GM18868 (cell line): Measurements from ENCODE around the gene KRTAP3-3.
"Not testable (repeated sequence)": the region's sequence is repeated elsewhere in the genome, so short reads cannot be mapped to it uniquely, and the experiment has no call there.

Experiments
- ATAC-seq: cut with Tn5 transposase; IDR thresholded peaks from one replicate; pipeline ENCODE4 v1.9.1; 2021; ENCODE audit warnings: mild to moderate bottlenecking, moderate library complexity; ENCODE audit not compliant: unreplicated experiment

The KRTAP3-3 gene

DNA sequence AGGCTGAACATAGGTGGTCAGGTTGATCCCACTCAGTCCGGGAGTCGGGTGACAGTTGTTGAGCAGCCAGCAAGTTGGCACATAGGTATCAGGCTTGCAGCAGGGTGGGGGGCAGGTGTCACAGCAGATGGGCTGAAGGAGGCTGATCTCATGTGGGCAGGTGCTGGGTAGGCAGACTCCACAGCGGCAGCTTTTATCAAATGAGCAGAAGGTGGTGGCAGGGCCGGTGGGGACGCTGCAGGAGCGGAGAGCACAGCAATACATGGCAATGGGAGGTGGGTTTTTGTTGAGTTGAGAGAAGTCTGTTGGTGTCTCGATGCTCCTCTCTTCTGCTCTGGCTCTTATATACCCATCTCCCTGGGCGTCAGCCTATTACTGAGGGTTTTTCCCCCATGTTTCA, 14.8 kb upstream of the KRTAP3-3 start, which contains the start of gene KRTAP3-1:
TSS of gene KRTAP3-1 (minus strand) at position 318 of the 400 bp plus-strand sequence. CDS start at position 264, 54 bp downstream.
- ATAC-seq: no peak

DNA sequence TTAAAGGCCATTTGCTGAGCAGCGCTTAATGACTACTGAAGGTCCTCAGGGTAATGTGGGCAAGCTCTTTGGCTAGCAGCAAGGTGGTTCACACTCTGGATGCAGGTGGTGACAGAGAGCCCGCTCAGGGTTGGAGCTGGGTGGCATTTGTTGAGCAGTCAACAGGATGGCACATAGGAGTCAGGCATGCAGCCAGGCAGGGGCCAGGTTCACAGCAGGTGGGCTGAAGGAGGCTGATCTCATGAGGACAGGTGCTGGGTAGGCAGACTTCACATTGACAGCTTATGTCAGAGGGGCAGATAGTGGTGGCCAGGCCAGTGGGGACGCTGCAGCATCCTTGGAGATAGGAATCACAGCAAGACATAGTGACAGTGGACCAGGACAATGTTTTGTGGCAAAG, 10.4 kb upstream of the KRTAP3-3 start:
- no peak for ATAC-seq

DNA sequence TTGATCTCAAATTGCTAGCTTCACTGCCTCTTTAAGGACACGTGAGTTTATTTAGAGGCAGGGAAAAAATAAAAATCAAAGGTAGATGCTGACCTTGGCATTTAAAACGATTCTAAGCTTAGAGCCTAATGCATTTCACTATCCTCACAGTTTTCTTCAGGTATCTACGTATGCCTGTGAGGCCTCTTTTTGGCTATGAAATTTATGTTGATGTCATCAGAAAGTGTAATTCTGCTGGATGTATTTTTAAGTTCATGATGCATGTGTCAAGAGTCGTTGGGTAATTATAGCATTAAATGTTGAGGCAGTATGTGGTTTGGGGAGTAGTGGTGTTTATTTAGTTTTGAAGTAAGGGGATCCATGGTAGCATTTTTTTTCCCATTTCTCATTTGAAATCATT, 10.0 kb upstream of the KRTAP3-3 start:
- no peak for ATAC-seq

DNA sequence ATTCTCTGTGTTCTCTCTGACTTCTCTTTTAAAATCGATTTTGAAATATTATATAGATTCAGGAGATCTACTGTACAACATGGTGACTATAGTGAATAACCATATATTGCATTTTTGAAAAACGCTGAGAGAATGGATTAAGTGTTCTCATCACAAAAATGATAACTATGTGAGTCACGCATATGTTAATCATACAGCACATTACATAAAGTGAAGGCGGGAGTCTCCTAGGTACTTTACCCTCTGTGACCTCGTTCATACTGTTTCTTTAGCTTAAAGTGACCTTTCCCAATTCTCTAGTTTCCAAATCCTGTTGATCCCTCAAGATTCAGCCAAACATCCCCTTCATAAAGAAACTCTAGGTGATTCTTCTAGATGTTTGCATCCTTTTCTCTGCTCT, 8.8 kb upstream of the KRTAP3-3 start:
- ATAC-seq: no peak

DNA sequence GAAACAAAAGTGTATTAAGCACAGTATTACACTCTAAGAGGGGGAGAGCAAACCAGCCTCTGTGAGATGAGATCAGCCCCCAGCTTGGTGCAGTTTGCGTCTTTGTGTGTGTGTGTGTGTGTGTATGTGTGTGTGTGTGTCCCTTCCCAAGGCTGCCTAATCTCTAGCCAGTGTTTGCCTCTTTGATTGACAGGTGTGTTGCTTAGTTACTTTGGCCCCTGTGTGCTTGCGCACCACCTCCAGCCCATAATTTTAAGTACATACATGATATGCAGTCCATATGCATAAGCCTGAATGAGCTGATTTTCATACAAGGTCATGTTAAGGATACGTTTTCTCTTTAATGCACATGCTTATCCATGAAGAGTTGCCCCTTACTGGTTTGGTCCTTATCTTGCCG, 7.8 kb upstream of the KRTAP3-3 start:
- no peak for ATAC-seq

DNA sequence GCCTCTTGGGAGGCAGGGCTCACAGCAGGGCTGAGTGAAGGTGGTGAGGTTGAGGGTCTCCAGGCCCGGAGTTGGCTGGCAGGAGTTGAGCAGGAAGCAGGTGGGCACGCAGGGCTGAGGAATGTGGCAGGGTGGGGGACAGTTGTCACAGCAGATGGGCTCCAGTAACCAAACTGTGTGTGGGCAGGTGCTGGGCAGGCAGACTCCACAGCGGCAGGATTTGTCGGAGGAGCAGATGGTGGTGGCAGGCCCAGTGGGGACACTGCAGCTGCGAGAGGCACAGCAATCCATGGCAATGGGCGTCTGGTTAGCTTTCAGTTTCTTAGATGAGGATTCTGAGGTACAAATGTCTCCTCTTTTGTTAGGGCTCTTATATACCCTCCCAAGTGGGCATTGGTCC, 5.6 kb upstream of the KRTAP3-3 start, which contains the start of gene KRTAP3-2:
TSS of gene KRTAP3-2 (minus strand) at position 344 of the 400 bp plus-strand sequence. CDS start at position 291, 53 bp downstream.
- not testable (repeated sequence) for ATAC-seq

DNA sequence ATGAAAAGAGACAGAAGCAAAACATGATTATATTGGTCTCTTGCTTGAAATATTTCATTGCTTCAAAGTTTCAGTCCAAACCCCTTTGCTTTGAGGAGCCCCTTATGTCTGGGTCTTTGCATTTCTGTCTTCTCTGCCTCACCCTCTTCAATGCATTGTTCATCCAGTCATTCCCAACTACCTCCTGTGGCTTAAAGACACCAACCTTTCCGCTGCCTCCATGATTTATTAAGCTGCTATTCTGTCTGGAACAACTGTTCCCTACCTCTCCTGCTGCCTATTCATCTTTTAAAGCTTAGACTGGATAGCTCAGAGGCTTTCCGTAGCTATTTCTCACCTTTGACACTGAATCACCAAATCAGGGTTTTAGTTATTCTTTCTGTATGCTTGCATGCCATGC, 3.4 kb upstream of the KRTAP3-3 start:
- no peak for ATAC-seq

DNA sequence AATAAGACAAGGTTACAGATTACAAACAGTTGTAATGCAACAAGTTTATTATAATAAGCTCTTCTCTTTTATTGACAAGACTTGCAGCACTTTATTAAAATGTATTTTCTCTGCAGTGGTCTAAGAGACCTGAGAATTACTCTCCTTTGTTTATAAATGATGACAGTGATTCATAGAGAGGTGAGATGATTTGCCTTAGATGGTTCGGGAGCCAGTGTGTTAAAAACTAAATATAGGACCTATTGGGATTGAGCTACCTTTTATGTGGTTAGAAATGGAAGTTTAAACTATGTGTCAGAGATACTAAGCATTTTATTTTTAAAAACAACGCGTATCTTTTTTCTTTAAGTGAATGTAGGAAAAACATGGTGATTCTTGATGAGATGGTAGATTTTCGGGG, 2.9 kb upstream of the KRTAP3-3 start:
- no peak for ATAC-seq

DNA sequence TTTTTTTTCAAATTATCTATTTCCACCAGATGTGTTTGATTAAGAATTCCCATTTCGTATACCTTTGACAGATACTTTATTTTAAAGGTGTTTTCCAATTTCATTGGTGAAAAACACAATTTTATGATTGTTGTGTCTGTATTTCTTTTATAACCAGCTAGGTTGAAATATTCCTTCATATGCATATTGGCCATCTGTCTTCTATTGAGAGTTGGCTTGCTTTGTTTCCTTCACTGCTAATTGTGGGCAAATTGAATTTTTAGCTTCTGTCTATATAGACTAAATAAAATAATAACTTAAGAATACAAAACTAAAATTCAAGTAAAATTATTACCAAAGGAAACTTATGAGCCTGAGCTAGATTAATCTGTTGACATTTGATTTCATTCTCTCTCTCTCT, 1.2 kb upstream of the KRTAP3-3 start:
- ATAC-seq: no peak

DNA sequence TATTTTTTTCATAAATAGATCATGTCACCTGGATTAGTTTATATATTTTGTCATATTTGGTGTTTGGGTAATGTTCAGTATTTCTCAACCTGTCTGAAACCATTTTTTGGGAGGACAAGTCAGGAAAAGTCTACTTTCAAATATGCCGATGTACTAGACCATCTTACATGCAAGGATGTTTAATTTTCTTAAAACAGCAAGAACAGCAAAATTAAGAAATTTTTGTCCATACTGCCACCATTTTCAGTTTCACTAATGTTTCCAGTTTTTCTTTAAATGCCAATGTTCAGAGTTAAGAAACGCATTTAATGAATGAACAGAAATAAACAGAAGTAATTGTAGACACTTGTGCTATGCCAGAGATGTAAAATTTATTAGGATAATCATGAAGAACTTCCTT, 880 bp downstream of the KRTAP3-3 start:
- ATAC-seq: no peak

DNA sequence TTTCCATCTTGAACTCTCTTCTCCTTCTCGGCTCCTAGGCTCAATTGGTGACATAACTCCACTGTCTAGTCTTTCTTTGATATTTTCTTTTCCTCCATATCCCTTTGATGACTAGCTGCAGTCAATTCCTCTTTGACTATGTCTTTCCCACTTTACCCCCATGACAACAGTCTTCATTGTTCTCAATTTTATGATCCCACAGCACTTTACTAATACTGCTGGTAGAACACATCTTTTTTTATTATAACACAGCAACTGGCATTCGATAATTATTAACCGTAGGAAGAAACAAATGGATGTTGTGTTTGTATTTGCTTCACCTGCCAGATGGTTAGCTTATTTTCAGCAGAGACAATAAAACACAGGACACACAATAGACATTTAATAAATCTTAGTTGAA, 1.3 kb downstream of the KRTAP3-3 start:
- ATAC-seq: no peak

DNA sequence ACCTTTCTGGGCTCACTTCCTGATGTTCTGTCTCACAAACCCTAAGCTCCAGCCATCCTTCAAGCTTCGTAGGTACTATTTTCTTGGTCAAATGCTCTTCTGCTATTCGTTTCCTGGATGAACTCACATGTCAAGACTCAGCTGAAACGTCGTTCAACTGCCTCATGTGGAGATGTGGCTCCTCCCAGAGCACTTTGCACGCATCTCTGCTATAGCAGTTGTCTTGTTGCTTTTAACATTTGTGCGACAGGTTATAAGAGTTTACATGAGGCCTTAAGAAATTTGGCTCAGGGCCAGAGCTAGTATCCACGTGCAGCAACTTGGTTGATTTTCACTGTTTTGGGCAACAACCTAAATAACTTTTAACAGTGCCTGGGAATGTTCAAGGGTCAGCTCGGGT, 7.0 kb downstream of the KRTAP3-3 start:
- no peak for ATAC-seq

DNA sequence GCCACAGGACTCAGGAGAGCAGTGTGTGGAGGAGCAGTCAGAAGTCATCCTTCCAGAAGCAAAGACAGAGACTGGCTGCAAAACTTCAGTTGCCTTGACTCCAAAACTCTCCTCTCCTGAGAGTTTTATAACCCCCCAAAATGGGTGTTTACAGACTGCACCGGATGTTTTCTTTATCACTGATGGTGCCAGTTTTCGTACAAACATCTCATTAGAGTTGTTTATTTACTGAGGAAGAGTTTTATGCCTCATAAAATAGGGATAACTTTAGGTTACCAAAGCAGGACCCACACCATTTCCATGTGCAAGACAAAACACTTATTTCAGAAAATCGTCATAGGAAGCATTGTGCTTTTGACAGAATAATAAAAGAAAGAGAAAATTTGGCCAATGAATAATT, 9.7 kb downstream of the KRTAP3-3 start, which contains the start of gene KRT40:
TSS of gene KRT40 (minus strand) at position 101 of the 400 bp plus-strand sequence. CDS start at position 48, 53 bp downstream.
- ATAC-seq: no peak

DNA sequence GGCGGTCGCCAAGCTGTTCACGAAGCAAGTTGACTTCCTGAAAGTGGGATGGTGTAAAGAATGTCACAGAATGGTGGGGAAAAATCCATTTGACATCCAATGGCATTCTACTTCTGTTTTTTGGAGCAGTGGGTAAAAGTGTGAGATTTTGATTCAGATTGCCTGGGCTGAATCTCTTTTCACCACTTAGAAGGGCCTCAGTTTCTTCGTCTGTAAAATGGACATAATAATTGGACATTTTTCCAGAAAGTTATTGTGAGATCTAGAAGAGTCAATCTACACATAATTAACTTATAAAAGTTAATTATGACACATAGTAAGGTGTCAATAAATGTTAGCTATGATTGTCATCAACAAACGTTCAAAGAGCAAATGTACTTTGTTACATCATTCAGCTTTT, 12.8 kb downstream of the KRTAP3-3 start:
- no peak for ATAC-seq

DNA sequence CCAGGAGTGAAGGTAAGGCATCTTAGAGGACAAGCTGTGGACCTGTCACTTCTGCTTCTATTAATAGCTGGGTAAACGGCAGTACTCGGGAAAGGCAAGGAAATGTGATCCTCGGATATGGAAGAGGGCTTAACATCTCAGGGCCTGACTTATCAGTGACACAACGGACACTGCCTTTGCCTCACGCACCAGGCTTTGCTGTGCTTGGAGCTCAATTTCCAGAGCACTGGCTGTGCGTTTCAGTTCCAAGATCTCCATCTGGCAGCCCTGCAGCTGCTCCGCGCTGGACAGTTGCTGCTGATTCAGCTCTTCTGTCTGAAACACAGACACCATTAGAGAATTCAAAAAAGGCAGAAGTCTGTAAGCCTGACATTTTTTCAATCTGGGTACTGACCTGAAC, 13.4 kb downstream of the KRTAP3-3 start:
- no peak for ATAC-seq

DNA sequence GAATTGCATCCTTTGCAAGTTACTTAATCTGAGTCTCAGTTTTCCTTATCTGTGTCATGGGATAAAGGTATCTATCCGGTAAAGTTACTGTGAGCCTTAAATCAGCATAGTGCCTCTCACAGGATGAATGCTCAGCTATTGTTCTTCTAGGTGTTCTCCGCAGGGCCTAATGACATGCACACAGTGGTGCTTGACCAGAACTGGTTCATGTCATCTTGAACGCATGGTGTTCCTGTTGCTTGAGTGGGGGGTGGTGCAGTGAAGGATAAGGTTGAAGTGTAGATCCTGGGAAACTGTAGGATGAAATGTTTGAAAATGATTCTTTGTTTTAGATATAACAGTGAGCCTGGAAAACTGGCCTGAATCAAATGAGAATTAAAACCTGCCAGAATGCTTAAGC, 13.8 kb downstream of the KRTAP3-3 start:
- no peak for ATAC-seq

DNA sequence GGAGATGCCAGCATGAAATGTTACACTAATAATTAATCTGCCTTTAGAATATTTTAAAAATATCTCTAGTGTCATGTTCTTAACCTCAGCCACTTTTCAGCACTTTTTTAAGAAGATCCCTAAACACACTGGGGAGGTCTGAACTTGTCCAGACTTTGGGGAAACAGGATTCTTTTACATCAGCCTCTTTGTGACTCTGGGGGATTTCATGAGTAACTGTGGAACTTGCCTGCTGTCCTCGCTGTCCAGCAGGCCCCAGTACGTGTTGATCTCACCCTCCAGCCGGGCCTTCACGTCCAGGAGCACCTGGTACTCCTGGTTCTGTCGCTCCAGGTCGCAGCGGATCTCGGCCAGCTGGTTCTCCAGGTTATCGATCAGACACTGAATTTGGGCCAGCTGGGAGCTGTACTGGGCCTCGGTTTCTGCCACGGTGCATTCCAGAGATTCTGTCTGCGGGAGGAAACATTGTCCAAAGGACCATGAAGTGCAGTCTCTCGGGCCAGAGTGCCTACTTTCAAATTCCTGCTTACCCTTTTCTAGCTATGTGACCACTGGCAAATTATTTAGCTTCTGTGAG, 15.3 kb downstream of the KRTAP3-3 start:
- no peak for ATAC-seq

DNA sequence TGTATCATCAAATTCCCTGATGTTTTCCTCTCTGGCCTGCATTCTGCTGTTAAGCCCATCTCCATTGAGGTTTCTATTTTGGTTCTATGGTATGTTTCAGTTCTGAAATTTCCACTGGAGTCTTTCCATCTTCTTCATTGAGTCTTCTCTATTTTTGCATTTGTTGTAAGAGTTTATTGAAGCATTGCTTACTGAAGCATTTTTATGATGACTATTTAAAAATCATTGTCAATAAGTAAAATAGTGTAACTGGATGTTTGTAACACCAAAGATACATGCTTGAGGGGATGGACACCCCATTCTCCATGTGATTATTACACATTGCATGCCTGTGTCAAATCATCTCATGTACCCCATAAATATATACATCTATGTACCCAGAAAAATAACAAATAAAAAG, 18.4 kb downstream of the KRTAP3-3 start:
- no peak for ATAC-seq

DNA sequence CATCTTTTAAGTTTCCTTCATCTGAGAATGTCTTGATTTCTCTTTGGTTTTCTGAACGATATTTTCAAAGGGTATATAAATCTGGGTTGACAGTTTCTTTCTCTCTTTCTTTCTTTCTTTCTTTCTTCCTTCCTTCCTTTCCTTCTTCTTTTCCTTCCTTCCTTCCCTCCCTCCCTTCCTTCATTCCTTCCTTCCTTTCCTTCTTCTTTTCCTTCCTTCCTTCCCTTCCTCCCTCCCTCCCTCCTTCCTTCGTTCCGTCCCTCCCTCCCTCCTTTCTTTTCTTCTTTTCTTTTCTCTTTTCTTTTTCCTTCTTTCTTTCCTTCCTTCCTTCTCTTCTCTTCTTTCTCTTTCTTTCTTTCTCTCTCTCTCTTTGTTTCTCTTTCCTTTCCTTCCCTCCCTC, 19.6 kb downstream of the KRTAP3-3 start:
- ATAC-seq: no peak

DNA sequence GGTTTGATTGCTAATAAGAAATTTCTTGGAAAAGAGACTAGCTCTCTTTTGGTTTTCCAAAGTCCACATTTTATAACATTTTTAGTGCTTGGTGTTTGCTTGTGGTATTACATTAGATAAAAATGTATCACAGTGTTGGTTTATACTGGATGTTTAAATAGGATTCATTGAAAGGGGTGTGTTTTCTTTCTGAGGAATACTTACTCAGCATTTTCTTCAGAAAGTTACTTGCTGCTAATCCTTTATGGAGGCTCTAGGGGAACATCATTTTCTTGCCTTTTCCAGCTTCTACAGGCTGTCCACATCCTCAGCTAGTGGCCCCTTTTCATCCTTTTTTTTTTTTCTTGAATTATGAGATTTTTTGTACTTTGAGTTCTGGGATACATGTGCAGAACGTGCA, 26.4 kb downstream of the KRTAP3-3 start:
- ATAC-seq: no peak

DNA sequence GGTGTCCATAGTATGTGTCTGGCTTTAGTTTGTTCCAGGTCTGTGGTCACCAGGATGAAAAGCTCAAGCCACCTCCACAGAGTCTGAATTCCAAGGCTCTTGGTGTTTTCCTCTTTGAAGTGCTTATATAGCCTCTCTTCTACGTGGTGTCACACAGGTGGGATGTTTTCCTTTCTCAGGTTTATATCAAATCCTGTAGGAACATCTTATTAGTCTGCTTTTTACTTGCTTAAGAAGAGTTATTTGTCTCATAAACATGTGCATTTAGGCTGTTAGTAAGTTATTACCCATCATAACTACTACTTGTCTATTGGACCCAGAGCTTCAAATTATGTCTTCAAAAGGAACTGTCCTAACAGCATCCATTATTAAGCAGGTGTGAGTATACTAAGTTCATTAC, 27.1 kb downstream of the KRTAP3-3 start, which contains the start of gene KRT39:
TSS of gene KRT39 (minus strand) at position 101 of the 400 bp plus-strand sequence. CDS start at position 9, 92 bp downstream.
- no peak for ATAC-seq

DNA sequence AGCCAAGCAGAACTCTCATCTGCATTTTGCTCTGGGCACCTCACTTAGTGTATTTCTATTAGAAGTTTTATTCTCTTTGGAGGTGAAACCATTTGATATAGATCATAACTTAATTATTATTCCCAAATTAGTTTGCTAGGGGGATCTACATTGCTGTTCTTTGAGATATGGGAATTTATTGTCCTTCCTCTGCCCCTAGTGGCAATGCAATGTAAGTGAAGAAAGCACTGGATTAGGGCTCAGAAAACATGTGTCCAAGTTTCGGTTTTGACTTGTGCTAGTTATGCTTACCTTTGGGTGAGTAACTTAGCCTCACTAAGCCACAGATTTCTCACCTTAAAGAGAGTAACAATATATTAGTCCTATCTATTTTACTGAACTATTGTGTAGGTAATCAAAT, 30.1 kb downstream of the KRTAP3-3 start:
- ATAC-seq: no peak

DNA sequence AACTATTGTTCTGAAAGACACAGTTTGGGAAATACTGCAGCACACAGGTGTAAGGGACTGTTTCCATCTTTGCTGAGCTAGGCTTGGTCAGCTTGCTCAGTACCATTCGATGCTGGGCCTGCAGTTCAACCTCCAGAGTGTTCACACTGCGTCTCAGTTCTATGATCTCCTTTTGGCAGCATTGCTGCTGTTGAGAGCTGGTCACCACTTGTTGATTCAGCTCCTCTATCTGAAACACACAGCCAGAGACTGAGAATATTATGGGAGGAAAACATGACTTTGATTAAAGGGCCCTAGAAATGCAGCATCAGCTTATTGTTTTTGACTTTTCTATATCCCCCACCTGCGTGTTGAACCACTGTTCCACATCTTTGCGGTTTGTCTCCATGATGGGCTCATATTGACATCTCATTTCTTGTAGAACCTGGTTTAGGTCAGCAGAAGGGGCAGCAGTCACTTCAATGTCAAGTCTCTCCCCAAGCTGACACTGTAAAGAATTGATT, 31.9 kb downstream of the KRTAP3-3 start:
- ATAC-seq: no peak
